Neuronal stem cell (in vitro differentiated cells): ENCODE data around the gene MAP4.

Source experiments
- DNase-seq: peaks from one replicate; pipeline ENCODE4 v3.0.0-alpha.2; 2013; ENCODE audit warnings: low spot score
- H2AFZ ChIP-seq: one replicate; pipeline ENCODE4 v1.6.1; 2013; ENCODE audit warnings: mild to moderate bottlenecking, low read length, inconsistent platforms
- H2AK5ac ChIP-seq: 2 replicates; pipeline ENCODE4 v1.6.1; 2013; ENCODE audit warnings: low read depth, mild to moderate bottlenecking, inconsistent platforms, low read length, moderate library complexity, mixed read lengths
- H2BK120ac ChIP-seq: 2 replicates; pipeline ENCODE4 v1.6.1; 2013; ENCODE audit warnings: low read depth, mild to moderate bottlenecking, inconsistent platforms, low read length, moderate library complexity, mixed read lengths
- H2BK12ac ChIP-seq: one replicate; pipeline ENCODE4 v1.6.1; 2013; ENCODE audit warnings: low read length, inconsistent platforms
- H2BK15ac ChIP-seq: 2 replicates; pipeline ENCODE4 v1.6.1; 2013; ENCODE audit warnings: mild to moderate bottlenecking, low read length, inconsistent platforms, mixed read lengths
- H2BK5ac ChIP-seq: one replicate; pipeline ENCODE4 v1.6.1; 2013; ENCODE audit warnings: inconsistent platforms, mild to moderate bottlenecking, low read length, moderate library complexity
- H3K14ac ChIP-seq: one replicate; pipeline ENCODE4 v1.6.1; 2013; ENCODE audit warnings: low read length, inconsistent platforms
- H3K18ac ChIP-seq: 2 replicates; pipeline ENCODE4 v1.6.1; 2013; ENCODE audit warnings: low read length, inconsistent platforms
- H3K23ac ChIP-seq: 2 replicates; pipeline ENCODE4 v1.6.1; 2013; ENCODE audit warnings: low read depth, mild to moderate bottlenecking, mixed read lengths, low read length, inconsistent platforms; ENCODE audit not compliant: poor library complexity
- H3K27ac ChIP-seq: replicated peaks from 3 replicates; pipeline ENCODE4 v1.5.1; 2013; ENCODE audit warnings: low read length, inconsistent platforms
- H3K27me3 ChIP-seq, 3 experiments: 2 replicates each; pipeline ENCODE4 v1.6.1; 2013; ENCODE audit warnings: low read length in 3 of 3, mild to moderate bottlenecking in 2 of 3, inconsistent platforms in 1 of 3, low read depth in 1 of 3, mixed read lengths in 1 of 3, moderate library complexity in 1 of 3; ENCODE audit not compliant: control insufficient read depth in 3 of 3, insufficient read depth in 3 of 3
- H3K36me3 ChIP-seq, 2 donors: replicated peaks in 1 of 2; 2 replicates each; pipeline ENCODE4 v1.6.1; 2013; ENCODE audit warnings: low read length in 2 of 2; ENCODE audit not compliant: control insufficient read depth in 2 of 2, insufficient read depth in 2 of 2
- H3K4ac ChIP-seq: 2 replicates; pipeline ENCODE4 v1.6.1; 2013; ENCODE audit warnings: inconsistent platforms, mild to moderate bottlenecking, low read length, moderate library complexity
- H3K4me1 ChIP-seq, 2 donors: 1 replicate in 1 of 2; 2 replicates in 1 of 2; pipeline ENCODE4 v1.6.1; 2013; ENCODE audit warnings: low read length in 2 of 2, low read depth in 1 of 2; ENCODE audit not compliant: control insufficient read depth in 2 of 2, insufficient read depth in 1 of 2
- H3K4me2 ChIP-seq: one replicate; pipeline ENCODE4 v1.6.1; 2013; ENCODE audit warnings: mild to moderate bottlenecking, low read length, inconsistent platforms; ENCODE audit not compliant: insufficient read depth, poor library complexity, severe bottlenecking
- H3K4me3 ChIP-seq, 2 donors: 2 replicates each; pipeline ENCODE4 v1.5.1; 2013; ENCODE audit warnings: low read length in 2 of 2, mild to moderate bottlenecking in 2 of 2, inconsistent platforms in 1 of 2, moderate library complexity in 1 of 2
- H3K79me1 ChIP-seq: one replicate; pipeline ENCODE4 v1.6.1; 2013; ENCODE audit warnings: low read depth, mild to moderate bottlenecking, inconsistent platforms, low read length, moderate library complexity
- H3K9ac ChIP-seq: one replicate; pipeline ENCODE4 v1.6.1; 2013; ENCODE audit warnings: mild to moderate bottlenecking, low read depth, low read length, inconsistent platforms; ENCODE audit not compliant: poor library complexity
- H3K9me3 ChIP-seq, 2 donors: replicated peaks in 1 of 2; 2 replicates each; pipeline versions ENCODE3 to v1.6.1; 2013; ENCODE audit warnings: low read length in 2 of 2, mild to moderate bottlenecking in 2 of 2, inconsistent platforms in 1 of 2, low read depth in 1 of 2, mixed read lengths in 1 of 2, moderate library complexity in 1 of 2; ENCODE audit not compliant: control insufficient read depth in 2 of 2, insufficient read depth in 1 of 2
- H4K8ac ChIP-seq: one replicate; pipeline ENCODE4 v1.6.1; 2013; ENCODE audit warnings: low read depth, mild to moderate bottlenecking, inconsistent platforms, low read length, moderate library complexity
- H4K91ac ChIP-seq: one replicate; pipeline ENCODE4 v1.6.1; 2013; ENCODE audit warnings: low read length, low read depth, mild to moderate bottlenecking, inconsistent platforms; ENCODE audit not compliant: poor library complexity
- WGBS, 2 donors: extraction: QIAGEN DNeasy Blood & Tissue Kit; methylation state at CpG; one replicate each; pipeline ENCODE4 v1.1.7; 2013; ENCODE audit warnings: missing lambda C conversion rate in 2 of 2, mixed read lengths in 1 of 2; ENCODE audit not compliant: insufficient read length in 2 of 2, insufficient replicate concordance in 1 of 2; ENCODE audit errors: extremely low coverage in 2 of 2; 5-methylcytosine and 5-hydroxymethylcytosine counted together

The MAP4 gene

DNA sequence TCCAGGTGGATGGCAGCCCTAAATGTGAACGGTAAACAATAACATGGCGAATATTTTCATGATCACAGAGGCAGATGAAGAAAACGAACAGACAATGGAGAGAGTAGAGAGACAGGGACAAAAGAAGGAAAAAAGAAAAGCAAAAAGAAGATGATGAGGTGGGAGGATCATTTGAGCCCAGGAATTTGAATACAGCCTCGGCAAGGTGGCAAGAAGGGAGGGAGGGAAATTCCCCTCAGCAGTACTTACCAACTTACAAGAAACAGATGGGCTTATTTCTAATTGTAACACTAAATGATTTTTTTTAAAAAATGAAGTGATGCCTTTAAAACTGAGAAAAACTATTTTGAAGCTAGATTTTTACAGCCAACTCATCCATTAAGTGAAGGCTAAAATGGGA lies 6.0 kb upstream of the MAP4 start:
- WGBS, 2 donors: no CpG with 5 or more reads among the region's 4 CpGs
- no peak overlapping the region for H3K4me2 ChIP-seq
- no peak overlapping the region for H2BK120ac ChIP-seq
- no peak overlapping the region for H3K9ac ChIP-seq
- no peak overlapping the region for H2AFZ ChIP-seq
- peaks cover 1% of the 10 kb centered on the region for H3K79me1 ChIP-seq
- H3K36me3 ChIP-seq: peaks cover 0 to 4% of the 10 kb centered on the region in 2 donors
- no peak overlapping the region for H3K4me3 ChIP-seq
- no peak overlapping the region for H2AK5ac ChIP-seq
- no peak for DNase-seq
- no peak overlapping the region for H2BK5ac ChIP-seq
- H4K8ac ChIP-seq: no peak overlapping the region
- H3K27me3 ChIP-seq: no peaks in the 10 kb centered on the region
- H3K14ac ChIP-seq: no peak overlapping the region
- no peak overlapping the region for H3K27ac ChIP-seq
- H3K4ac ChIP-seq: no peak overlapping the region
- H3K23ac ChIP-seq: no peak overlapping the region
- peaks cover 0 to 9% of the 10 kb centered on the region in 2 donors for H3K9me3 ChIP-seq
- H2BK15ac ChIP-seq: no peak overlapping the region
- no peak overlapping the region for H4K91ac ChIP-seq
- H3K4me1 ChIP-seq: peaks cover 4 to 10% of the 10 kb centered on the region in 2 donors
- no peak overlapping the region for H3K18ac ChIP-seq
- H2BK12ac ChIP-seq: no peak overlapping the region

DNA sequence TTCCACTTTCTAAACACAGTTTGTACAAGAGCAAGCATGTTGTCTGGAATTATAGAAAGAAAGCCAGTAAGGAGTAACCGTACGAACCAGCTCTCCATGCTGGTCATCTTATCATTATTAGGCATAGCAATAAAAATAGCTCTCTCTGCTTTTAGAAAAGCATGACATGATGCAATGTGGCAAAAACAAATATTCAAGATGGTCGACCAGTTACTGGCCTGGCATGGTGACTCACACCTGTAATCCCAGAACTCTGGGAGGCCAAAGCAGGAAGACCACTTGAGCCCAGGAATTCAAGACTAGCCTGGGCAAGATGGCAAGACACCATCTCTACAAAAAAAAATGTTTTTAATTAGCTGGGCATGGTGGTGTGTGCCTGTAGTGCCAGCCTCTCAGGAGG lies 2.6 kb upstream of the MAP4 start:
- no peak overlapping the region for H2BK12ac ChIP-seq
- H3K9ac ChIP-seq: no peak overlapping the region
- H3K27ac ChIP-seq: no peak overlapping the region
- peaks cover 0 to 9% of the 10 kb centered on the region in 2 donors for H3K9me3 ChIP-seq
- no peak overlapping the region for H3K14ac ChIP-seq
- no peak overlapping the region for H2BK15ac ChIP-seq
- peaks cover 8 to 18% of the 10 kb centered on the region in 2 donors for H3K4me1 ChIP-seq
- H3K4me3 ChIP-seq: no peak overlapping the region
- H3K23ac ChIP-seq: no peak overlapping the region
- H3K36me3 ChIP-seq: peaks cover 0 to 4% of the 10 kb centered on the region in 2 donors
- no peak overlapping the region for H3K4ac ChIP-seq
- DNase-seq: no peak
- H3K18ac ChIP-seq: no peak overlapping the region
- no peaks in the 10 kb centered on the region for H3K27me3 ChIP-seq
- H2BK5ac ChIP-seq: no peak overlapping the region
- no peak overlapping the region for H4K91ac ChIP-seq
- H4K8ac ChIP-seq: no peak overlapping the region
- no peak overlapping the region for H2AK5ac ChIP-seq
- no peak overlapping the region for H2BK120ac ChIP-seq
- WGBS, 2 donors: no CpG with 5 or more reads among the region's 3 CpGs
- no peak overlapping the region for H3K4me2 ChIP-seq
- peaks cover 1% of the 10 kb centered on the region for H3K79me1 ChIP-seq
- no peak overlapping the region for H2AFZ ChIP-seq

DNA sequence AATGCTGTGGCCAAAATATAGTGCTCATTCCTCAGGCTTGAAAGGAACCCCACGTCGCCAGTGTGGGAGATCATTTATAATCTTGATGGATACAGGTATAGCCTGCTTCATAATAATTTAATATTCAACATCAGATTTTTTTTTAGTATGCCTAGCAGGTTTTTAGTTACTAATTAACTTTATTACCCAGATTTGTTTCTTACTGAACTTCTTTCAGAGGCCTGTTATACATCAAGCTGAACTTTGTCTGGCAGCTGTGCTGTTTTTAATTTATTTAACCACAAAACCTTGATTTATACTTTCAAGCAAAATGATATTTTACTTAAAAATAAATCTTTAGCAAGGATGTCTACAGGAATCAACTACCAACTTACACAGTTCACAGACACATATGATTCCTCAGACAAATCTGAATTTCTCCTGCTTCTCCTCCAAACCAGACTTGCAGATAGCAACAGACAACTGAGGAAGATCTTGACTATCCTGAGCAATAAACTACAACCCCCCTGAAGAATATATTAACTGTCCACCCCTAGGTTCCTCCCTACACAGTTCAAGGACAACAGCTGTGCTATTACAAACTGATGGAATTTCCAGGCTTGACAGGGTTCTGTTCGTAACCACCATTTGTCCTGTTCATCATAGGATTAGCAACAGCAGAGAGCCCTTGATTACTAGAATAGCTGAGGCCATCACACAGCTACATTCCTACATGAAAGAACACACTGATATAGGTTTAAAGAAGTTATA lies 610 bp downstream of the MAP4 start:
- H2BK12ac ChIP-seq: no peak overlapping the region
- no peak overlapping the region for H2AFZ ChIP-seq
- peaks cover 4 to 8% of the 10 kb centered on the region in 2 donors for H3K4me1 ChIP-seq
- no peak overlapping the region for H3K9ac ChIP-seq
- H3K36me3 ChIP-seq: peaks cover 0 to 4% of the 10 kb centered on the region in 2 donors
- H2AK5ac ChIP-seq: no peak overlapping the region
- DNase-seq: no peak
- no peaks in the 10 kb centered on the region for H3K27me3 ChIP-seq
- H3K23ac ChIP-seq: no peak overlapping the region
- H2BK15ac ChIP-seq: no peak overlapping the region
- H3K4ac ChIP-seq: no peak overlapping the region
- no CpG with 5 or more reads among the region's 3 CpGs for WGBS, 2 donors
- no peak overlapping the region for H3K4me2 ChIP-seq
- H3K4me3 ChIP-seq: no peak overlapping the region
- H4K91ac ChIP-seq: no peak overlapping the region
- no peak overlapping the region for H4K8ac ChIP-seq
- no peak overlapping the region for H2BK5ac ChIP-seq
- H3K18ac ChIP-seq: no peak overlapping the region
- no peak overlapping the region for H2BK120ac ChIP-seq
- H3K79me1 ChIP-seq: no peaks in the 10 kb centered on the region
- peaks cover 0 to 9% of the 10 kb centered on the region in 2 donors for H3K9me3 ChIP-seq
- H3K14ac ChIP-seq: no peak overlapping the region
- H3K27ac ChIP-seq: no peak overlapping the region

DNA sequence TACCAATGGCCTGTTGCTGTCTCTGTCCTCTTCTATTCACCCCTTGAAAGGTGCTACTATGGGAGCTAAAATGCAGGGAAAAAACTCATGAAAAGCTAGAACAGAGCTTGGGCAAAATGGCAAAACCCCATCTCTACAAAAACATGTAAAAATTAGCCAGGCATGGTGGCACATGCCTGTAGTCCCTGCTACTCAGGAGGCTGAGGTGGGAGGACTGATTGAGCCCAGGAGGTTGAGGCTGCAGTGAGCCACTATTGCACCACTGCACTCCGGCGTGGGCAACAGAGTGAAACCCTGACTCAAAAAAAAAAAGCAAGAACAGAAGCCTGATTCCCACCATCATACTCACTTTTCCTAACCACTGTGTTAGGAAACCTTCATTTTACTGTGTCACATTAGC lies 1.9 kb downstream of the MAP4 start:
- Histone ChIP-seq H2BK120ac (no peak overlapping the region), H3K4me3 (no peak overlapping the region), H3K36me3 (peaks cover under 1 to 6% of the 10 kb centered on the region in 2 donors), H3K9ac (no peak overlapping the region), H2AFZ (no peak overlapping the region), H3K18ac (no peak overlapping the region), H3K4ac (no peak overlapping the region), H3K14ac (no peak overlapping the region), H2BK5ac (no peak overlapping the region), H3K9me3 (peaks cover 0 to 9% of the 10 kb centered on the region in 2 donors), H2BK15ac (no peak overlapping the region), H3K27me3 (no peaks in the 10 kb centered on the region), H2BK12ac (no peak overlapping the region), H4K91ac (no peak overlapping the region), H3K4me1 (peaks cover 4 to 8% of the 10 kb centered on the region in 2 donors), H3K79me1 (no peaks in the 10 kb centered on the region), H3K4me2 (no peak overlapping the region), H3K23ac (no peak overlapping the region), H4K8ac (no peak overlapping the region), H2AK5ac (no peak overlapping the region), H3K27ac (no peak overlapping the region)
- DNase-seq: no peak
- no CpG with 5 or more reads among the region's 2 CpGs for WGBS, 2 donors
